ENCODE data around the gene SLC49A3.

DNA sequence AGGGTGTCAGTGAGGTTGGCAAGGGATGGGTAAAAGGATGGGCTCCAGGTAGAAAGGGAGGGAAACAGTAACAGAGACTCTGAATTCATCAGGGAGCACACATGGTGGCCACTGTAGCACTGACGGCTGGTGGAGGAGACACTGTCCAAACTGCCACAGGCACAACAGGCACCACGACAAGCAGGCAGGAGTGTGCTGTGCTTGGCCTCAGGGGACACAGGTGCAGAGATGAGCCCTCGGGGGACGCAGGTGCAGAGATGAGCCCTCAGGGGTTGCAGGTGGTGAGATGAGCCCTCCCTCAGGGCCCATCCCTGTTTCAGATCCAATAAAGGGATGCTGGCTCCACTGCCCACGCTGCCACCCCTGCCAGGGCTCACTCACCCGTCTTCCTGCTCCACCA is 56.0 kb downstream of the SLC49A3 start:
- TF ChIP-seq, protein P1, sequence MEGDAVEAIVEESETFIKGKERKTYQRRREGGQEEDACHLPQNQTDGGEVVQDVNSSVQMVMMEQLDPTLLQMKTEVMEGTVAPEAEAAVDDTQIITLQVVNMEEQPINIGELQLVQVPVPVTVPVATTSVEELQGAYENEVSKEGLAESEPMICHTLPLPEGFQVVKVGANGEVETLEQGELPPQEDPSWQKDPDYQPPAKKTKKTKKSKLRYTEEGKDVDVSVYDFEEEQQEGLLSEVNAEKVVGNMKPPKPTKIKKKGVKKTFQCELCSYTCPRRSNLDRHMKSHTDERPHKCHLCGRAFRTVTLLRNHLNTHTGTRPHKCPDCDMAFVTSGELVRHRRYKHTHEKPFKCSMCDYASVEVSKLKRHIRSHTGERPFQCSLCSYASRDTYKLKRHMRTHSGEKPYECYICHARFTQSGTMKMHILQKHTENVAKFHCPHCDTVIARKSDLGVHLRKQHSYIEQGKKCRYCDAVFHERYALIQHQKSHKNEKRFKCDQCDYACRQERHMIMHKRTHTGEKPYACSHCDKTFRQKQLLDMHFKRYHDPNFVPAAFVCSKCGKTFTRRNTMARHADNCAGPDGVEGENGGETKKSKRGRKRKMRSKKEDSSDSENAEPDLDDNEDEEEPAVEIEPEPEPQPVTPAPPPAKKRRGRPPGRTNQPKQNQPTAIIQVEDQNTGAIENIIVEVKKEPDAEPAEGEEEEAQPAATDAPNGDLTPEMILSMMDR (IDR thresholded peaks at IDR 0.05) = no peak
- no peak for TF ChIP-seq POLR2A (IDR thresholded peaks at IDR 0.05)

Measured in tibial nerve (tissue), 3 donors.